AG04449 (cell line): ENCODE data around the gene TMEM14A.

ENCODE experiments used
- CTCF ChIA-PET: fragments of 350-600 bp; formaldehyde crosslinking; extraction: SDS; loops from one replicate; lab custom pipeline; 2021; ENCODE audit warnings: antibody characterized with exemption; lab: Yijun Ruan, JAX
- POLR2A ChIA-PET: fragments of 400-600, 350-600 bp; formaldehyde crosslinking; extraction: SDS; loops from one replicate; lab custom pipeline; 2020; ENCODE audit warnings: antibody characterized with exemption, inconsistent platforms; lab: Yijun Ruan, JAX
- DNase-seq: peaks from one replicate; pipeline ENCODE4 v3.0.0-alpha.2; 2010; ENCODE audit warnings: low read depth, low spot score
- H3K4me3 ChIP-seq: 2 replicates; pipeline ENCODE4 v1.5.1; 2011; ENCODE audit warnings: low read depth, mild to moderate bottlenecking, control low read depth, low read length
- TF ChIP-seq, protein P1 (sequence below): IDR thresholded peaks from one replicate; pipeline ENCODE4 v1.5.1; 2011; ENCODE audit warnings: mild to moderate bottlenecking, moderate library complexity, low read length, control low read depth, inconsistent platforms; ENCODE audit not compliant: insufficient read depth; ENCODE audit errors: missing control alignments

TMEM14A gene

DNA sequence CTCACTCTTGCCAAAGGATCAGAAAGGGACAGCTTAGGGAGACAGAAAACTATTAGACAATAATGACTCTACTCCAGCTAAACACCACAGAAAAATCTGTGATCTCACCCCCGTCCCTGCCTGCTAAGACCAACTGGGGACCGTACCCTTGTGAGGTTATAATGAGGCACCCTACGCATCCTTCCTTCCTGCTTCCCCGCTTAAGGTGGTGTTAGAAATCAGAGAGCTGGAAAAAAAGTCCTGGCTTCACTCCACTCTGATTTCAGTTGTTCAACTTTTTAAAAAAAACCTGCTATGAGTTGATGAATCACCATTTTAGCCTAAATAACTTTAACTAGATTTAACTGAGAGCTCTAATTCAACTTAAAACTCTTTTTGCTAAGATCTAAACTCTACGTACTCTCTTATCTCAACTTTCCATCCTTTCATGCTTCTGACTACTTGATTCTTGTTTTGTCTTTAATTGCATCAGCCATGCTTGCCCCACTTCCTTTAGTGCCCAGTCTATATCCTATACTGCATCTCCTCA, 35.8 kb upstream of the TMEM14A start:
- TF ChIP-seq, protein P1, sequence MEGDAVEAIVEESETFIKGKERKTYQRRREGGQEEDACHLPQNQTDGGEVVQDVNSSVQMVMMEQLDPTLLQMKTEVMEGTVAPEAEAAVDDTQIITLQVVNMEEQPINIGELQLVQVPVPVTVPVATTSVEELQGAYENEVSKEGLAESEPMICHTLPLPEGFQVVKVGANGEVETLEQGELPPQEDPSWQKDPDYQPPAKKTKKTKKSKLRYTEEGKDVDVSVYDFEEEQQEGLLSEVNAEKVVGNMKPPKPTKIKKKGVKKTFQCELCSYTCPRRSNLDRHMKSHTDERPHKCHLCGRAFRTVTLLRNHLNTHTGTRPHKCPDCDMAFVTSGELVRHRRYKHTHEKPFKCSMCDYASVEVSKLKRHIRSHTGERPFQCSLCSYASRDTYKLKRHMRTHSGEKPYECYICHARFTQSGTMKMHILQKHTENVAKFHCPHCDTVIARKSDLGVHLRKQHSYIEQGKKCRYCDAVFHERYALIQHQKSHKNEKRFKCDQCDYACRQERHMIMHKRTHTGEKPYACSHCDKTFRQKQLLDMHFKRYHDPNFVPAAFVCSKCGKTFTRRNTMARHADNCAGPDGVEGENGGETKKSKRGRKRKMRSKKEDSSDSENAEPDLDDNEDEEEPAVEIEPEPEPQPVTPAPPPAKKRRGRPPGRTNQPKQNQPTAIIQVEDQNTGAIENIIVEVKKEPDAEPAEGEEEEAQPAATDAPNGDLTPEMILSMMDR: no peak
- no peak for DNase-seq
- POLR2A ChIA-PET: interaction anchor here (0.8 to 1.5 kb wide), 2 partner anchors 40 to 60 kb away, joined by 3 to 4 read pairs; no protein-coding TSS in a partner anchor
- CTCF ChIA-PET: interaction anchor here (1.0 to 12.7 kb wide), 9 partner anchors 15 to 219 kb away, joined by 3 to 169 read pairs (median 4); no protein-coding TSS in a partner anchor
- H3K4me3 ChIP-seq: no peak overlapping the region

DNA sequence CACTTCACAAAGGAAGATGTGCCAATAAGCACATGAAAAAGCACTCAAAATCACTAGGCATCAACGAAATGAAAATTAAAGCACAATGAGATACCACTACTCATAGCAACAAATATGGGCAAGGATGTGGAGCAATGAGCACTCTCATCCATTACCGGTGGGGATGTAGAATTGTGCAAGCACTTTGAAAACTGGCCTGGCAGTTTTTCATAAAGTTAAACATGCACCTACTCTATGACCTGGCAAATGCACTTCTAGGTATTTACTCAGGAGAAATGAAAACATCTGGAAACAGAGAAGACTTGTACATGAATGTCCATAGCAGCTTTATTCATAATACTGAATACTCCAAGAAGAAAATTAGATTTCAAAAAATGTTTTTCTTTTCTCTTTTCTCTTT, 34.1 kb upstream of the TMEM14A start:
- ChIA-PET CTCF (interaction anchor here (2.2 to 12.7 kb wide), 2 partner anchors 13 to 220 kb away, joined by 8 to 169 read pairs; no protein-coding TSS in a partner anchor), POLR2A (no interaction called here)
- TF ChIP-seq, protein P1: no peak

DNA sequence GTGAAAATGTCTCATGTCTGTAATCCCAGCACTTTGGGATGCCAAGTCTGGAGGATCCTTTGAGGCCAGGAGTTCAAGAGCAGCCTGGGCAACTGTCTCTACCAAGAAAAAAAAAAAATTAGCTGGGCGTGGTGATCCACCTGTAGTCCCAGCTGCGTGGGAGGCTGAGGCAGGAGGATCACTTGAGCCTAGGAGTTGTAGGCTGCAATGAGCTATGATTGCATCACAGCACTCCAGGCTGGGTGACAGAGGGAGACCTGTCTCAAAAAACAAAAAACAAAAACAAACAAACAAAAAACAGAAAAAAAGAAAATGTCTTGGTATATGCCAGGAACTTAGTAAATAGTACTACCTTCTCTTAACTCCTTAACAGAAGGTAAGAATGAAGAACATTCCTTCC, 31.4 kb upstream of the TMEM14A start:
- ChIA-PET POLR2A (no interaction called here), CTCF (interaction anchor here (12.7 kb wide), 1 partner anchor 10 kb away, joined by 169 read pairs; no protein-coding TSS in a partner anchor)
- TF ChIP-seq, protein P1: no peak
- DNase-seq: no peak
- no peak overlapping the region for H3K4me3 ChIP-seq

More for the DNA sequence above, 34.1 kb upstream of the TMEM14A start:
- DNase-seq: no peak
- no peak overlapping the region for H3K4me3 ChIP-seq

DNA sequence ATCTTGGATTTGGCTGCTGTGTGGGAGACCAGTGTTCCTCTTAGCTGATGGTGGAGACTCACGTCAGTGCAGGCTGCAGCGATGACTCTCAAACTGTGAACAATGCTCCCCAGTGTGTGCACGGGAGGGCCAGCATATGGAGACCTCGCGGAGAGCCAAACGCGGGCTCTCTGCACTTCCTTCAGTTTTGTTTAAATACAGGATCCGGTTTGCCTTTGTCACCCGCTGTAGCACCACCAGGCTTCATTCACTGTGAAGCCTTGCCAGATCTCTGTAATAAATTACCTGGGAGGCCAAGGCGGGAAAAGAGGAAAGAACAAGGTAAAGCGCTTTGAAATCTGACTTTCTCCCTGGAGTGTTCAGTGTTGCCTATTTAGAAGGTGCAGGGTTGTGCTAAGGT, 30.7 kb upstream of the TMEM14A start:
- ChIA-PET POLR2A (no interaction called here), CTCF (interaction anchor here (1.9 to 12.7 kb wide), 2 partner anchors 10 to 64 kb away, joined by 4 to 169 read pairs; partner anchors contain the start of gene TRAM2)
- TF ChIP-seq, protein P1: no peak
- DNase-seq: no peak
- H3K4me3 ChIP-seq: no peak overlapping the region

DNA sequence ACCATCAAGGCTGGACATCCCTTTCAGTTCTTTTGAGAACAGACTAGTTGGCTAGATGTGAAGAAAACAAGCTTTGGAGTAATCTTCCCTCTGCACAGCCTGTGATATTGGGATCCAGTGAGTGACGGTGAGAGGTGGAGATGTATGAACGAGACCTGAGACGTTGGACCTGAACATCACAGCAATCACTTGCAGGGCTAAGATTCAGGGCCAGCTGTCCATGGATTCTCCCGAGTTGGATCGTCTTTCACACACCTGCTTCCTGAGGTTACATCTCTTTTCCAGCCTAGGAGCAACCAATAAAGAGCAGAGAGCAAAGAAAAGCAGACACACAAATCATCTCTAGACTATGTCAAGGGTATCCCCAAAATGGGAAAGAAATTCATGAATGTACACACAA, 30.0 kb upstream of the TMEM14A start:
- POLR2A ChIA-PET: no interaction called here
- no peak overlapping the region for H3K4me3 ChIP-seq
- TF ChIP-seq, protein P1: no peak
- DNase-seq: no peak
- CTCF ChIA-PET: interaction anchor here (1.9 to 12.7 kb wide), 3 partner anchors 9 to 65 kb away, joined by 4 to 169 read pairs (median 8); partner anchors contain the start of gene TRAM2

DNA sequence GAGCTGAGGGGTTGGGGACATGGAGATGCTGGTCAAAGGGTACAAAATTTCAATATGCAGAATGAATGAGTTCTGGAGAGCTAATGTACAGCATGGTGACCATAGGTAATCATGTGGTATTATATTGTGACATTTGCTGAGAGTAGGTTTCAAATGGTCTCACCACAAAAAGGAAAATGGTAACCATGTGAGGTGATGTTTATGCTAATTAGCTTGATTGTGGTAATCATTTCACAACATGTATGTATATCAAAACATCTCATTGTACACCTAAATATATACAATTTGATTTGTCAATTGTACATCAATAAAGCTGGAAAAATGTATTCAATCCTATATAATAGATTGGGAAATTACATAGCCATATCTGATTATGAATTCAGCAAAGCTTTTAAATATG, 29.5 kb upstream of the TMEM14A start:
- ChIA-PET CTCF (interaction anchor here (1.4 to 12.7 kb wide), 4 partner anchors 9 to 65 kb away, joined by 4 to 169 read pairs (median 6); partner anchors contain the start of gene TRAM2), POLR2A (no interaction called here)
- TF ChIP-seq, protein P1: no peak
- DNase-seq: no peak
- no peak overlapping the region for H3K4me3 ChIP-seq
